GM21390 (cell line): ENCODE results near the gene KIF4A.
"Not testable (repeated sequence)": the region's sequence is repeated elsewhere in the genome, so short reads cannot be mapped to it uniquely, and the experiment has no call there.

Source experiments
- ATAC-seq: cut with Tn5 transposase; IDR thresholded peaks from one replicate; pipeline ENCODE4 v1.9.1; 2021; ENCODE audit not compliant: unreplicated experiment

Gene KIF4A, protein sequence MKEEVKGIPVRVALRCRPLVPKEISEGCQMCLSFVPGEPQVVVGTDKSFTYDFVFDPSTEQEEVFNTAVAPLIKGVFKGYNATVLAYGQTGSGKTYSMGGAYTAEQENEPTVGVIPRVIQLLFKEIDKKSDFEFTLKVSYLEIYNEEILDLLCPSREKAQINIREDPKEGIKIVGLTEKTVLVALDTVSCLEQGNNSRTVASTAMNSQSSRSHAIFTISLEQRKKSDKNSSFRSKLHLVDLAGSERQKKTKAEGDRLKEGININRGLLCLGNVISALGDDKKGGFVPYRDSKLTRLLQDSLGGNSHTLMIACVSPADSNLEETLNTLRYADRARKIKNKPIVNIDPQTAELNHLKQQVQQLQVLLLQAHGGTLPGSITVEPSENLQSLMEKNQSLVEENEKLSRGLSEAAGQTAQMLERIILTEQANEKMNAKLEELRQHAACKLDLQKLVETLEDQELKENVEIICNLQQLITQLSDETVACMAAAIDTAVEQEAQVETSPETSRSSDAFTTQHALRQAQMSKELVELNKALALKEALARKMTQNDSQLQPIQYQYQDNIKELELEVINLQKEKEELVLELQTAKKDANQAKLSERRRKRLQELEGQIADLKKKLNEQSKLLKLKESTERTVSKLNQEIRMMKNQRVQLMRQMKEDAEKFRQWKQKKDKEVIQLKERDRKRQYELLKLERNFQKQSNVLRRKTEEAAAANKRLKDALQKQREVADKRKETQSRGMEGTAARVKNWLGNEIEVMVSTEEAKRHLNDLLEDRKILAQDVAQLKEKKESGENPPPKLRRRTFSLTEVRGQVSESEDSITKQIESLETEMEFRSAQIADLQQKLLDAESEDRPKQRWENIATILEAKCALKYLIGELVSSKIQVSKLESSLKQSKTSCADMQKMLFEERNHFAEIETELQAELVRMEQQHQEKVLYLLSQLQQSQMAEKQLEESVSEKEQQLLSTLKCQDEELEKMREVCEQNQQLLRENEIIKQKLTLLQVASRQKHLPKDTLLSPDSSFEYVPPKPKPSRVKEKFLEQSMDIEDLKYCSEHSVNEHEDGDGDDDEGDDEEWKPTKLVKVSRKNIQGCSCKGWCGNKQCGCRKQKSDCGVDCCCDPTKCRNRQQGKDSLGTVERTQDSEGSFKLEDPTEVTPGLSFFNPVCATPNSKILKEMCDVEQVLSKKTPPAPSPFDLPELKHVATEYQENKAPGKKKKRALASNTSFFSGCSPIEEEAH

GRCh38 chrX:70289793-70290770, at the start of gene KIF4A, which contains the start of gene PDZD11:
Gene KIF4A, plus strand, starts transcription at chrX:70290104. Its CDS starts 355 bp downstream, at chrX:70290459.
Gene PDZD11, minus strand, starts transcription at chrX:70289927. Its CDS starts 586 bp downstream, at chrX:70289341.
- ATAC-seq: peak; percentile 96

- no peak for ATAC-seq
Observed at GRCh38 chrX:70240751-70241150, 49.2 kb upstream of the KIF4A start.

DNA sequence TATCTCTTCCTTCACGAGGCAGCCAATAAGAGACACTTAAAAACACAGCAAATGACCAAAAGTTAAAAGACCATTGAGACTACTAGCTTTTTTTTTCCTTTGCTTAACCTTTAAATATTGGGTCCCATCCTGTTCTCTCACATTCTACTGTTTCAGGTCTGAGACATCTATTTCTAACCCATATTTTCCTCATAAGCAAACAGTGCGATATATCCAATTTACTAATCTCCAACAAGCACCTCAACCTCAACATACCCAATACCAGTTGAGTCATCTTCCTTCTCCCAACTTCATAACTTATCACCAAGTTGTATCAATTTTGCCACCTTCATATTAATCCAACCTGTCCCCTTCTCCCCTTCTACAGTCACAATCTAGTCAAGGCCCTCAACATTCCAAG, 48.4 kb upstream of the KIF4A start:
- no peak for ATAC-seq

DNA sequence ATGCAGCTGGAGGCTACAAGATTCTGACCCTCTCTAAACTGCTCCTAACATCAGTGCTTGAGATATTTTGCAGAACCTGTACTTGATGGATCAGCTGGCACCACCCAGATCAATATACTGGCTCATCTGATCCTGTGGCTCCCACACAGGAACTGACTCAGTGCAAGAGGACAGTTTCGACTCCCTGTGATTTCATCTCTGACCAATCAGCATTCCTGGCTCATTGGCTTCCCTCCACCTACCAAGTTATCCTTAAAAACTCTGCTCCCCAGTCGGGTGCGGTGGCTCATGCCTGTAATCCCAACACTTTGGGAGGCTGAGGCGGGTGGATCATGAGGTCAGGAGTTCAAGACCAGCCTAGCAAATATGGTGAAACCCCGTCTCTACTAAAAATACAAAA, 46.3 kb upstream of the KIF4A start:
- not testable (repeated sequence) for ATAC-seq

DNA sequence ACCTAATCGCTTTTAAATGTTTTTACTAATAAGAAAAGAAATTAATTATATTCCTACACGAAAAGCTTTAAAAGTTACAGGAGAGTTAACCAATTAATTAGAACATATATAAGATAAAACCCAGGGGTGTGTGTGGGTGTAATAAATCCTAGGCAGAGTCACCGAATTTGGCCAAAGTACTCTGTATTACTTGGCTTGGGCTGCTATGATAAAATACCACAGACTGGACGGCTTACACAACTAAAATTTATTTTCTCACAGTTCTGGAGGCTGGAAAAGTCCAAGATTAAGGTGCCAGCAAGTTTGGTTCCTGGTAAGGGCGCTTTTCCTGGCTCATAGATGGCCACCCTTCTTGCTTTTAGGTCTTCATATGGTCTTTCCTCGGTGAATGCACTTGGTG, 45.0 kb upstream of the KIF4A start:
- no peak for ATAC-seq

GRCh38 chrX:70247252-70247651, 42.7 kb upstream of the KIF4A start:
- ATAC-seq: no peak

- no peak for ATAC-seq
Observed at GRCh38 chrX:70252491-70252890, 37.4 kb upstream of the KIF4A start.

DNA sequence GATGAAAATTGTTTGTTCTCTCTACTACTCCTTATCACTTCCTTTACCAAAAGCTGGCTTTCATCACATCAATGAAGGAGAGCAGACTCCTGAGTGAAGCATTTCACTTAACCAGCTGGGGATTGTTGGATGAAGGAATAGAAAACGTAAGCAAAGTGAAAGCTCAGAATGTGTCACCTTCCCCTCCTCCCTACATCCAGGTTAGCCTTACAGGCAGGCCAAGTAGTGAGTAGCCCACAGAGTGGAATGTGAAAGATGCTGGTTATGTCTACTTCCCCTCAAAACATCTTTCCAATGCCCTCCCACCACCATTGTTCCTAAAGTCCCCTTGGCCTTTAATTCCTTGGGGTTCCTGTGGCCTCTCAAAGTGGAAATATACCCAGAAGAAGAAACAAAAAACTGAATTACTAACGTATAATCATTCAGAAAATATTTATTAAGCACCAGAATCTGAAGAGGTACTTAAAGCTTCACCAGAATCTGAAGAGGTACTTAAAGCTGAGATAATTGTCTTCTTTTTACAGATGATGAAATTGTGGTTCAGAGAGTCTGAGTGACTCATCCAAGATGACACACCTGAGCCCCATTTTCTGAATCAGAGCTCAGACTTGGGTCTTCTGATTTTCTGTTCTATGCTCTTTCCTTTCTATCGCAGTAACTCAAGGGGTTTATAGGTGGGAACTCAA, 36.4 kb upstream of the KIF4A start:
- ATAC-seq: no peak

- ATAC-seq: no peak
Observed at GRCh38 chrX:70254063-70254400, 35.9 kb upstream of the KIF4A start.

DNA sequence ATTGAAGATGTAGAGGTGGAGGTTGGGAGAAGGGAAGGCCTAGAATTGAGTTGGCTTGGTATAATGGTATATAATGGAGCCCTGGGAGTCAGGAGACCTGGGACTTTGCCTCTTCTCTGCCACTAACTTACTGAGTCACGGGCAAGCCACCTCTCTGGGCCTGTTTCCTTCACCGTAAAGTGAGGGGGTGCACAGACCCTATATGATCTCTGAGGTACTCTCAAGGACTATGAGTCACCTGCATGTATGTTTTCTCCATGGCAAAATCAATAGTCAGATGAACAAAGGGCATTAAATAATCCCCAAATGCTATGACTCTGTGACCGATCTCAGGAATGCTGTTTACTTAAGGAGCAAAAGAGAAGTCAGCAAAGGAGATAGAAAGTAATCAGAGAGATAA, 35.0 kb upstream of the KIF4A start:
- no peak for ATAC-seq

DNA sequence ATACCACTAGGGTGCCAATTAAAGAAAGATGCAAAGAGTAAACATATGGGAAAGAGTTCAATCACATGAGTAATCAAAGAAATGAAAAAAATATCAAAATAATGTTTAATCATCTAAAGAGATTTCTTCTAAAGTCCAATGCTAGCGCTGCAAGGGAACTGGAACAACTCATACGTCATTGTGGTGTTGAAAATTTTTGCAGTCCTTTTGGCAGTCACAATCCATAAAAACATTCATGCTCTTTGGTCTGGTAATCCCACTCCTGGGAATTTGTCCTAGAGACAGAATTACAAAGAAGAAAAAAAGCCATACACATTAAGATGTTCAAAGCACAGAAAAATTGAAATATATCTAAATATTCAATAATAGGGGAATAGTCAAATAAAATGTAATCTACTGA, 34.5 kb upstream of the KIF4A start:
- ATAC-seq: no peak

- no peak for ATAC-seq
Observed at GRCh38 chrX:70257423-70258288, 32.2 kb upstream of the KIF4A start.

DNA sequence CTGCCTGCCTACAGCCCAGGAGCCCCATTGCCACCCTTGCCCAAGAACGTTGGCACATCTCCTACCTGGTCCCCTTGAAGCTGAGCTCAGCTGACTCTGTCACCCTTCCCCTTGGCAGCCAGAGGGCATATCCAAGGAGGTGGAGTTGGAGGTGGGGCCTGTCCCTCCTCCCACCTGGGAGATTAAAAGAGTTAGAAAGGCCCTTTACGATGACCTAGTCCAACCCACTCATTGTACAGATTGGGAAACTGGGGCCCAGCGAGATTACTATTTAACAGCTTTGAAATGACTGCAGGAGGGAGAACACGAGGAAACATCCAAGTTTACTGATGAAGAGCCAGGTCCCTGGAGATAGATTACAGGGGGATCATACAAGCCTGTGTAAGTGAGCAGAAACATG, 29.8 kb upstream of the KIF4A start, which contains the start of gene P2RY4:
P2RY4 (minus strand) TSS at position 101 of the 400 bp plus-strand sequence. CDS start 580 bp downstream, outside the sequence.
- no peak for ATAC-seq

- ATAC-seq: no peak
Observed at GRCh38 chrX:70262952-70263567, 26.8 kb upstream of the KIF4A start.

GRCh38 chrX:70264784-70265183, 25.1 kb upstream of the KIF4A start:
- ATAC-seq: no peak

DNA sequence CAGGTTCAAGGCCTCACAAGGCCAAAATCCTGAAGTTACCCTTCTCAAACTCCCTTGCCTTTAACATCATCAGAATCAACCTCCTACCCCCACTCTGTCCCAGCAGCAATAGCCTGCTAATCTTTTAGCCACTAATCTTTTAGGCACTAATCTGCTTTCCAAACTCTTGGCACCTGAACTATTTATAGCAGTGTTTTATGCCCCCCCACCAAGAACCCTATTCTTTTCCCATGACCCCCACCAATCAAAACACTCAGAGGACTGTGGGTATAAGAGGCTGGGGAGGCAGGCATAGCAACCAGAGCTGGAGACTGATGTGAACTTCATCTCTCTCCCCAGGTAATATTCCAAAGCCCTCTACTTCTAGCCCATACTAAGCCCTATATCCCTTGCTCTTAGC, 21.9 kb upstream of the KIF4A start, which contains the start of gene ARR3:
ARR3 (plus strand) TSS at position 301 of the 400 bp plus-strand sequence. CDS start 1,052 bp downstream, outside the sequence.
- no peak for ATAC-seq

- not testable (repeated sequence) for ATAC-seq
Observed at GRCh38 chrX:70274029-70274428, 15.9 kb upstream of the KIF4A start.

GRCh38 chrX:70279081-70279480, 10.8 kb upstream of the KIF4A start:
- ATAC-seq: no peak
